Stimulated activated CD8-positive, alpha-beta memory T cell treated with anti-CD3 and anti-CD28 coated beads, Interleukin-4, amount 100 ng/mL, for 24 hours (primary cell): ENCODE data around the gene MPHOSPH9.
A peak's percentile ranks its signal among the peaks of the same experiment; 100 is the strongest.

Experiments
- DNase-seq: peaks from one replicate; pipeline ENCODE4 v3.0.0-alpha.2; 2020; ENCODE audit warnings: low read depth

Gene MPHOSPH9

DNA sequence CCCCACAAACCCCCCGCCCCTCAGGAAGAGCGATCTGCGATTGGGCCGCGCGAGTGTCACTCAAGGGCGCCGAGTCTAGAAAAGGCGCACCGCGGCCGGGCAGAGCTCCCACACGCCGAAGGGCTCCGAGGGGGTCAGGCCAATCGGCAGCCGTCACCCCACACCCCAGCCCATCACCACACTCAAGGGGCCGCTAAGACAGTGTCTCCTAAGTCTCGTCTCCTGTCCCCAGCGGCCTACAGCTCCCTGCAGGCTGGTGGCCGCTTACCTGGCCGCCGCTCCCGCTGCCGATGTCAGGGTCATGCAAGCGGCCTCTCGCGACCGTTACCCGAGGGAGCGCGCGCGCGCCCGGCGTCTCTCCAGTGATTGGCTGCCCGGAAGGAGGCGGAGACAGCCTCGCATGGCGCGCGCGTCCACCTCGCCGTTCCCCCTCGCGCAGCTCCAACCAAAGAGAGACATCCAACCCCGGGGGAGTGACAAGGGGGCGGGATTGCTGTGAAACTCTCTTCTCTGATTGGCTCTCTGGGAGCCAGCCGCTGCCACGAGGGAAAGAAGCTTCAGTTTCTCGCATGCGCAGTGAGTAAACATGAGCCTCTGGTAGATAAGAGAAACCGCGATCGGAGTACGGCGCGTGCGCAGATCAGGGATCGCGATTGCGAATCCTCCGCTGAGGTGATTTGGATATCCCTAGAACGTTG lies at the start of gene MPHOSPH9, which contains the start of gene MTRFR:
Gene MPHOSPH9 (minus strand): TSS at position 335 of the 698 bp plus-strand sequence. CDS start 2,777 bp downstream, outside the sequence.
Gene MTRFR (plus strand): TSS at position 630 of the 698 bp plus-strand sequence. CDS start 20,239 bp downstream, outside the sequence.
- DNase-seq = peak; percentile 97

DNA sequence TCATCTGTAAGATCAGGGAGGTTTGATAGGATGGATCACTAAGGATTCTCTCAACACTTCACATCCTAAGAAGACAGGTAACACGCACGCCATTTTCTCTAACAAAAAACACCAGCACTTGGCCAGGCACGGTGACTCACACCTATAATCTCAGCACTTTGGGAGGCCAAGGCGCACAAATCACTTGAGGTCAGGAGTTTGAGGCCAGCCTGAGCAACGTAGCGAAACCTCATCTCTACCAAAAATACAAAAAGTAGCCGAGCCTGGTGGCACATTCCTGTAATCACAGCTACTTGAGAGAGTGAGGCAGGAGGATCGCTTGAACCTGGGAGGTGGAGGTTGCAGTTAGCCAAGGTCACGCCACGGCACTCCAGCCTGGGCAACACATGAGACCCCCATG lies 49.2 kb upstream of the MPHOSPH9 start:
- DNase-seq = no peak

DNA sequence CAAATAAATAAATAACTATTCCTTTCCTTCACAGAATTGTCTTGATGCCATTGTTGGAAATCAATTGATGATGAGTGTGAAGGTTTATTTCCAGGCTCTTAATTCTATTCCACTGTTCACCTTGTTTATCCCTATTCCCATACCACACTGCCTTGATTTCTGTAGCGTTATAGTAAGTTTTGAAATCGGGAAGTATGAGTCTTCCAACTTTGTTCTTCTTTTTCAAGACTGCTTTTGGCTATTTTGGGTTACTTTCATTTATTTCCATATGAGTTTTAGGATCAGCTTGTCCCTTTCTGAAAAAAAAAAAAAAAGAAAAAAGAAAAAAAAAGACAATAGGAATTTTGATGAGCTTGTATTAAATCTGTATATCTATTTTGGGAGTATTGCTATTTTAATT lies 48.0 kb upstream of the MPHOSPH9 start:
- DNase-seq = no peak

GRCh38 chr12:123278101-123278627 lies 45.2 kb upstream of the MPHOSPH9 start:
- no peak for DNase-seq

GRCh38 chr12:123273166-123273565 lies 40.2 kb upstream of the MPHOSPH9 start:
- DNase-seq = no peak

DNA sequence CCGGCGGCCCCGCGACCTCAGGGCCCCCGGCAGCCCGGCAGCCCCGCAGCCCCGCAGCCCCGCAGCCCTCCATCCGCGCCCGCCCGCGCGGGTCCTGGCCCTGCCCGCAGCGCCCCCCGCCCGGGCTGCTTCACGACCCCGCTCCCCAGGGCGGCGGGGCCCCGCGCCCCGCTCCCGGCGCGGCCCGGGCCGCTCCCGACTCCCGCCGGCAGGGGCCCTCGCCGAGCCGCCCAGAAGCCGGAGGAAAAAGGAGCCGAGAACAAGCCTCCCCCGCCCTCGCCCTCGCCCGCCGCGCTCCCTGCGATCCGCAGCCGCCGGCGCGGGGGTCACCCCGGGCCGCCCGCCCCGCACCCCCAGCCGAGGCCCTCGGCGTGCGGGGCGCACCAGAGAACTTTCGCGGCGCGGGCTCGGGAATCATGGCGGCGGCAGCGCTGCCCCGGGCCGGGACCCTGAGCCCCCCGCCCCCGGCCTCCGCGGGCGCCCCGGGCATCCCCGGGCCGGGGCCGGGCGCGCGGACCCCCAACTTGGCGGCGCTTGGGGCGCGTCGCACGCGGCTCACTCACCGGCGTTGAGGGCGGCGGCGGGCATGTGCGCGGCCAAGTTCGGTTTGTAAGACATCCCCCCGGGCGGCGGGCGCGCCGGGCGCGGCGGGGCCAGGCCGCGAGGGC lies 38.2 kb upstream of the MPHOSPH9 start:
- peak; percentile 53 for DNase-seq

DNA sequence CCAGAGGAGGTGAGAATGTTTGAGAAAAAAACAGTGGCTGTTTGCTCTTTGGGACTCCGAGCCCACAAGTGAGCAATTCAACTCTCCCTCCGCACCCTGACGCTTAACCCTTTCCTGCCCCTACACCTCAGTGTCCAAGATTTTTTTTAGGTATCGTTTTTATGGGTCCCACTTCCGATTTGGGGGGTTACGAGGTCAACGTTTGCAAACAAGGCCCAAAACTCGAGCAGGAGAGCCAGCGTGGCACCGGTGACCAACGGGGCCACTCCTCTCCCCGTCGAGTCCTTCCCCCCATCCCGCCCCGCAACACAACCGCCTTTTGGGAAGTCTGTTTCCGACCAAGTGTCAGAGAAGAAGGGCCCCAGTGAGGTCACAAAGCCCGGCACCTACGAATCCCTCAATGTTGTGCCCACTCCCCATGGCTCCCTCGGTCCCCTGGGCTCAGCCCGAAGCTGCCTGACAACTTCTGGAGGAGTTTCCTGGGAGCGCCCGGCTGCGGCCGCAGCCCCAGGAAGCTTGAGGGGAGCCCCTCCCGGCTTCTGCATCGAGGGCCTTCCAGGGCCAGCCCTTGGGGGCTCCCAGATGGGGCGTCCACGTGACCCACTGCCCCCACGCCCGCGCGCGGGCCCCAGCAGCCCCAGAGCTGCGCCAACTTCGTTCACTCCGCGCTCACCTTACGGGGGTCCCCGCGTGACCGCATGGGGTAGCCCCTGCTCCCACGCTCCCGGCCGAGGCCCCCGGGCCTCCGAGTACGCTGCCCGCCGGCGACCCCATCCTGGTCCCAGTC lies 37.5 kb upstream of the MPHOSPH9 start:
- no peak for DNase-seq

DNA sequence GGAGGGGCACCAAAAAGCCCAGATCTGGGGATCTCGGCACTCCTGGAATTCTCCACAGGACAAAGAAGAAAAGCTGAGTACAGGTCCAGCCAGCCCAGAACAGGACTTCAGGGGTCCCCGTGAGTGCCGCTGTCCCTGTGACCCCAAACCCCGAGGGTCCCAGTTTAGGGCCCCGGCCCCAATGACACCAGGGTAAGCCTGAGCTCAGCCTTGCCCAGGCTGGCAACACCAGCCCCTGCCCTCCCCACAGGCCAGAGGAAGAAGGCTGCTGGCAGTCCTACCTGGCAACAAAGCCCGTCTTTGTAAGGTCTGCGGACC lies 36.9 kb upstream of the MPHOSPH9 start:
- no peak for DNase-seq

DNA sequence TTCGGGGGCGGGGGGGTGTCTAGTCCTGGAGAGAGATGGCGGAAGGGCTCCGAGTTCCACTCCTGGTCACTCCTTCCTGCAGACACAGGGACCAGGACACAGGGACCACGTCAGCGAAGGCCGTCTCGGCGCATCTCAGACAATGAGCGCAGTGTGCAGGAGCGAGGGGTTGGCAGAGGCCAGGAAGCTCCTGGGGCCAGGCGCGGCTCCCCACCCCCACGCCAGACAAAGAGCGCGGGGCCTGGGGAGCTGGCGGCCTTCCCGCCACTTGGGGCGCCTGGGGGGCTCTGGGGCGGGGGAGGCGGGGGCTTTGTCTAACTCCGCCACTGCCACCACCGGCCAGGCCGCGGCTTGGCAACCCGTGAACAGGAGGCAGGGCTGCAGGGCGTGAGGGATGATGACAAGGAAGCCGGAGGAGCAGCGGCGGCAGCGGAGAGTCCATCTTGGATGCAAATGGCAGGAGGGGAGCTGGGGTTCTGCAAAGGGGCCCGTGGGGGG lies 36.5 kb upstream of the MPHOSPH9 start:
- no peak for DNase-seq

DNA sequence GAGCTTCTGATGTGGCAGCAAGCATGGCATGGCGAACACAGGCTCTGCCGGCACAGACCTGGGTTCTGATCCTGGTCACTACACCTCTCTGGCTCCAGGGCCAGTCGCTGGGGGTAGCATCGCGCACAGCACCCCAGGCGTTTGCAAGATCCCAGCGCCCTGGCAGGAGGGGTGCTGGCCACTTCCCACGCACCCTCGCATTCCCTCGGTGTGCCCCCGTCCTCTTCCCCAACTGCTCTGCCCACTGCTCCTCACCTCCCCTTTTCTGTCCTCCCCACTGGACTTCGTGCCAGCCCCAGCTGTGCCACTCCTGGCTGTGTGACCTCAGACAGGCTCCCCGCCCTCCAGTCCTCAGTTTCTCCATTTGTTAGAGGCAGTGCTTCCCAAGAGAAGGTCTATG lies 35.9 kb upstream of the MPHOSPH9 start:
- DNase-seq = no peak

DNA sequence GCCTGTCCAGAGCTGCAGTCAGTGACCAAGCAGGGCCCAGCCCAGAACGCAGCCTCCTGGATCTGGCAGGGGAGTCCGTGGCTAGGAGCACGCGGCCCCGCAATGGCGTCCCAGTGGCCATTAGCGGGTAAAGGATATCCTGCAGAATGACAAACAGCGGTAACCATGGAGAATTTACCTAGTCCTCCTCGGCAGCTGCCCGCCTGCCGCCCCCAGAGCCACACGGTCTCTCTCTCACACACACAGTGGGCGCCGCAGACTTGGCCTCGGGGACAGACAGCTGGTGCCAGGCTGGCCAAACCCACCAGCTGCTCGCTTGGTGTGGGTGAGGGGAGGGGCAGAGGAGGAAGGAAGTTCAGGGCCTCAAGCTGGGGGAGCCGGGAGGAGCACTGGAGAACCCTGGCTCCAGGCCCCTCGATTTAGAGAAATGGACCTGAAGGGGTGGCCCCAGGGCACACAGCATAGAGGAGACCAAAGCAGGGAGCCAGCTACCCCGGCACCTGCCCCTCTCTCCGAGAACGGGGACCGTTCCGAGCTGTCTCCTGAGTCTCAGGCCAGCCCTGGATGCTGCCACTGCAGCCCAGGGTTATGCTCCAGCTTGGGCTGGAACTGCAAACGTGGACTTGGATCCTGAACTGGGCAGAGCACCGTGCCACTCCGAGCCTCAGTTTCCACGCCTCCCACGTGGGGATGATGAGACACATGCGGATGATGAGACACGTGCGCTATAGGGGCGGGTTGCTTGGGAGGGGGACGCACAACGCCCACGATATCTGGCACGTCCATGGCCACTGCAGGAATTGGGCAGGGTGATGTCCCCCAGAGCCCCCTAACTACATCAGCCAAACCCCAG lies 35.3 kb upstream of the MPHOSPH9 start:
- no peak for DNase-seq

- no peak for DNase-seq
Measured at GRCh38 chr12:123267335-123267920, 34.5 kb upstream of the MPHOSPH9 start.

DNA sequence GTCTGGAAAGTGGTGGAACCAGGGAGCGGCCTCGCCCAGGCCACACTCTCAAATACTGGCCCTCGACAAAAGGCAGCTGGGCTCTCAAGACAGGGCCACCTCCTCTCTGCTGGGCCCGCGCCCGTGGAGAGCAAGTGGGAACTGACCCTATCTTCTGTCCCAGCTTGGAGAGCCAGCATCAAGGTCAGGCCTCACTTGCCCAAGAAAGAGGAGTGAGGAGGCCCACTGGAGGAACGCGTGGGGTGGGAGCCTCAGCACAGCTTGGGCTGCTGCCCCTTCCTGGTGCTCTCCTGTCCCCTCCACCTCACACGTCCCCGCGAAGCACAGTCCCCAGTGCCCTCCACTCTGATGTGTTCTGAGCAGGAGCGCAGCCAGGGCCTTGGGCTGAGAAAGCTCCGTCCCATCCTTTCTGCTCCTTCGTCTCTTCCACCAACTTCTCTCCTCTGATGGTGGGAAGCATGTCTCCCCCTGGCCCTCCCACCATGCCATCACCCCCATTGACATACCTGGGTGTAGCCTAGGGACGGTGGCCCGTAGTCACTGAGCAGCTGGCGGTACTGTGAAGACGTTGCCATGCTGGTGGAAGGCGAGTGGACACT lies 33.8 kb upstream of the MPHOSPH9 start:
- no peak for DNase-seq

- DNase-seq = no peak
Measured at GRCh38 chr12:123265851-123266678, 33.1 kb upstream of the MPHOSPH9 start.

GRCh38 chr12:123264642-123265041 lies 31.7 kb upstream of the MPHOSPH9 start:
- no peak for DNase-seq

GRCh38 chr12:123263196-123263817 lies 30.4 kb upstream of the MPHOSPH9 start:
- no peak for DNase-seq

- no peak for DNase-seq
Measured at GRCh38 chr12:123261196-123261595, 28.3 kb upstream of the MPHOSPH9 start.

DNA sequence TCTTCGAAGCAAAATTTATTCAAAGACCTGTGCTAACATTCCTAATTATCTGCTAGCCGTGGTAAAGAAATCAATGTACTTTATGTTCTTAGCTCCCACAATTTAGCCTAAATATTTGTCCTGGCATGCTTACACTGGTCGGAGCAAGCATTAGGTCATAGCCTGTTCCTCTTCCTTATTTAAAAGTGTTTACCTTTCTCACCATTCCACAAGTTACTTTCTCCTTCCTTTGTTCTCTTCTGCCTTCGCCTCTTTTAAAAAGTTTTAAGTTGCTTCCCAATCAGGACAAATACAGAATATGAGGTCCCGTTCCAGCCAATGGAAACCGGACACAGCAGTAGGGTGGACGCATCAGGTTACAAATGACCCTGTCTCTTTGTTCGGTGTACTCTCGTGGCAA lies 27.1 kb upstream of the MPHOSPH9 start:
- no peak for DNase-seq

GRCh38 chr12:123258593-123258992 lies 25.7 kb upstream of the MPHOSPH9 start:
- DNase-seq = no peak
